T-helper 1 cell treated with Interleukin-12 subunit alpha and Interleukin-12 subunit beta and Interleukin-4 antibody, amounts not matched to agents 30 ng/mL and 1 ng/mL, for 36 hours (primary cell): ENCODE data around the gene MTG1. TPM values are rescaled to one million over a fixed set of nuclear protein-coding genes. Genes with fewer than 3 reads are reported as not detected.
"Not testable (repeated sequence)": the region's sequence is repeated elsewhere in the genome, so short reads cannot be mapped to it uniquely, and the experiment has no call there.

Experiments
- intact Hi-C: fragments of 100-400 bp; cut with micrococcal nuclease; formaldehyde crosslinking; loops from one replicate; pipeline ENCODE4 v1.15.1; 2024
- total RNA-seq: library from RNA; stranded (reverse); gene quantifications from 2 replicates; pipeline ENCODE4 v1.2.3, GENCODE V29; 2022

The MTG1 gene
- total RNA-seq, 1 donor from 2014 or later: 56.0 TPM

- intact Hi-C loops: loop anchor here (1.0 to 5.0 kb wide), 6 partner anchors 14 to 1061 kb away; partner anchors contain the start of genes ECHS1, FUOM, LRRC27 and PAOX
Observed at GRCh38 chr10:133393401-133394063, 425 bp upstream of the MTG1 start.

GRCh38 chr10:133394801-133395221 lies 854 bp downstream of the MTG1 start:
- intact Hi-C loops: loop anchor here (1.0 to 5.0 kb wide), 6 partner anchors 16 to 1063 kb away; partner anchors contain the start of genes ECHS1, FUOM, LRRC27 and PAOX

- intact Hi-C loops: no loop called here
Observed at GRCh38 chr10:133396035-133396624, 2.2 kb downstream of the MTG1 start.

- intact Hi-C loops: no loop called here
Observed at GRCh38 chr10:133397938-133398337, 4.0 kb downstream of the MTG1 start.

GRCh38 chr10:133399123-133399601 lies 5.2 kb downstream of the MTG1 start:
- intact Hi-C loops: no loop called here

- intact Hi-C loops: loop anchor here (1.0 kb wide), 1 partner anchor 11 kb away; no protein-coding TSS in a partner anchor
Observed at GRCh38 chr10:133400624-133401424, 6.9 kb downstream of the MTG1 start.

GRCh38 chr10:133401500-133401899 lies 7.5 kb downstream of the MTG1 start:
- intact Hi-C loops: loop anchor here (1.0 kb wide), 1 partner anchor 11 kb away; no protein-coding TSS in a partner anchor

GRCh38 chr10:133401981-133402725 lies 8.2 kb downstream of the MTG1 start:
- intact Hi-C loops: loop anchor here (1.0 kb wide), 1 partner anchor 12 kb away; no protein-coding TSS in a partner anchor

GRCh38 chr10:133403359-133403758 lies 9.4 kb downstream of the MTG1 start:
- intact Hi-C loops: no loop called here

- intact Hi-C loops: no loop called here
Observed at GRCh38 chr10:133403784-133404183, 9.8 kb downstream of the MTG1 start.

GRCh38 chr10:133405272-133405671 lies 11.3 kb downstream of the MTG1 start:
- intact Hi-C loops: no loop called here

GRCh38 chr10:133405844-133406527 lies 12.0 kb downstream of the MTG1 start:
- intact Hi-C loops: no loop called here

- intact Hi-C loops: no loop called here
Observed at GRCh38 chr10:133411523-133412380, 17.8 kb downstream of the MTG1 start.

GRCh38 chr10:133412381-133412711 lies 18.4 kb downstream of the MTG1 start:
- intact Hi-C loops: no loop called here

- intact Hi-C loops: not testable (repeated sequence)
Observed at GRCh38 chr10:133414401-133414800, 20.4 kb downstream of the MTG1 start.

GRCh38 chr10:133415752-133416151 lies 21.8 kb downstream of the MTG1 start:
- intact Hi-C loops: no loop called here

- intact Hi-C loops: no loop called here
Observed at GRCh38 chr10:133418289-133418993, 24.5 kb downstream of the MTG1 start.

- intact Hi-C loops: no loop called here
Observed at GRCh38 chr10:133419211-133419950, 25.4 kb downstream of the MTG1 start.
